ENCODE results near the gene PLXDC2.

The PLXDC2 gene

DNA sequence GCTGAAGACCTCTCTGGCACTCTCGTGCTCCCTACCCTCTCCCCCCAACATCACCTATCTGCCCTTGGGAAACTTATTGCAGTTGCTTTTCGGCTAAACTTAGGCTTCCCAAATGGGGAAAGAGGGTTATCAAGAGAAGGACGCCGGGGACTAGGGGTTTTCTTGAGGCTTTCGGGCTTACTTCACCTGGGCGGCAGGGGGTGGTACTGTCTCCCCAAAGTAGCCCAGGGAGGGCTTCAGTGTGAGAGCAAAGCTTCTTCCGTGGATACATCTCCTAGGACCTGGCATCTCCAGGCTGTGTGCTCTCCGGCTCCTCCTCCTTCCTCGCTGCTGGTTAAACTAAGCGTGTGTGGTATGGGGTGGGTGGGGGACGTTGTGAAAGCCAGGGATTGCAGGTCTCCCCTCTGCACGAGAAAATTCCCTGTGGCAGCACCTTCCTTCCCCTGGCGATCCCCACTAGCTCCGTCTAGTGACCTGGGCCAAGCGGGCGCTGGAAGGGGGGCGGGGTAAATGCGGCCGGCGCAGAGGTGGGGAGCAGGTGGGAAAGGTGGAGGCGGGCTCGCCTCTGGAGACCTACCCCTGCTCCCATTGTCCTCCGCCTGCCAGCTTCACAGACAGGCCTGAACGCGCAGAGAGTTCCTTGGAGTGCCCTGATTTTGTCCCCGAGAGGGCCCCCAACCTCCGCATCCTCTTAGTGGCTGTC lies 1.1 kb downstream of the PLXDC2 start:
- DNase-seq: peak; percentile 65

DNA sequence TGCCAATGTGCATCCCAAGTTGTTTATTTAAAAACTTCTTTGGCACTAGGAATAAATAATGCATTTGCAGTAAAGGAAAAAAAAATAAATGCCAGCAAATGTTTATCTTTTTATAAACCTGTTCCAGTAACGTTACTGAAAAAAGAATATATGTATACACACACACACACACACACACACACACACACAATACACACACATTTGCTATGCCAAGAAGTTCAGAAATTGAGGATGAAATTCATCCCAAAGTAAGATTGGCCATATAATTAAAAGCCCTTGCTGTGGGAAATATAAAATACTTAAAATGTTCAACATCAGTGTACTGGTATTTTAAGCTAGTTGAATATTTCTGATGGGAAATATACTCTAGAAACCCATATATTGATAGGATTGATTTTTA lies 2.6 kb downstream of the PLXDC2 start:
- DNase-seq: no peak

DNA sequence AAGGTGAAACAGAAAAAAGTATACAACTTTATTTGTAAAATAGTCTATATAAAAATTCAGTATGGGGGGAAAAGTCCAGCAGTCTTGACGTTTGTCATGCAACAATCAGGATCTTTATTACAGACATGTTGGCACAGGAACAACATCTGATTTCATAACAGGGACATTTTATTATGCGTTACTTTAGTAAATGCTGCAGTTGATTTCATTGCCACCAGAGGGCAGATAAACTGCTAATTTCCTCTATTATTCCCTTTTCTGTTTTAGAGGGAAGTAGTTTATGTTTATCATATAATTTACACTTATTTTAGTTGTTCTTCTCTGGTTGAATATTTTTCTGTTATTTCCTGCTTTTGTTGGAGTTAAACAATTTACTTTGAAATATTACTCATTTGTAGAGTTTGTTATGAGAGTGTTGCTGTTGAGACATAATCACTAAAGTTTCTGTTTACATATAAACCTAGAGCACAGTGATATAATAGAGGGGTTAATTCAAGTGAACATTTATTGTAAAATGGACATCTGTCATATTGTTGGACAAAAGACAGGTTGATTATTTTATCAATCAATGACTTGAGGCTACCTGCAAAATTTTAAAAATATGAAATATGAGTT lies 3.3 kb downstream of the PLXDC2 start:
- peak; percentile 38 for DNase-seq

DNA sequence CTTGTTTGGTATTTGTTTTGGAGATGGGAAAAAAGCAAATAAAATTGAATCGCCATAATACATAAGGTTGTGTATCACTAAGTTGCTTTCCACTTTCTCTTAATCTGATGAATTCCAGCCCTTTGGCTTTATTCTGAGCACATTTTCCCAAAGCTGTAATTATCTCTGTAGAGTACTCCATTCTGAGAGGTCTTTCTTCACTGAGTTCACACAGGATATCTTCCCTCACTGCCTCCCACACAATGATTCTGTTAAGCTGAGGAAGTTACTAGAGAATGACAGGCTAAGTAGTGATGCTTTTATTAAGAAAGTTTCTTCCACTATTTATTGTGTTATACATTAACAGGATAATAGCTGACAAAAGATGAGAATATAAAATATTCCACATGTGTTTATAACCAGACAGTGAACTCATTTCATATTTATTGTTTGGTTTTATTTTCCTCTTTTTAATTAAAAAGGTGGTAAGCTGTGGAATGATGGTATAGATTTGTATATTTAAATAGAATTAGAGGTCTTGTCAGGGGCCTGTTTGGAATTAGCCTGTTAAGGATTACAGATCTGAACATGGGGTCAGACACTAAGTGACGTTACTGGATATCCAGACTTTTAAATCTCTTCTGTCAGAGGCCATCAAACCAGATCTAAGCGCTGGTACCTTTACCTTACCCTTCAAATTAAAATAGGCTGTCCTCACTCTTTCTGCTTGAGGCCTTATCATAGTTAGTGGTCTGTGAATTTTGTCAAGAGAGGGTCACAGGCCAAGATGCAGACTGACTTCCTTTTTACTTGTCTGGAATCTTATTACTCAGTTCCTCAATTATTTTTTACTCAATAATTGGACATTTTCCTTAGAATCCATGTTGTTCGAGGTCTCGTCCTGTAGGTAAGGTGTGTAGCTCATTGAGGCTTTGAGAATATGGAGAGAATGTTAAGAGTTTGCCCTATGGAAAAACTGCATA lies 8.4 kb downstream of the PLXDC2 start:
- DNase-seq: no peak

DNA sequence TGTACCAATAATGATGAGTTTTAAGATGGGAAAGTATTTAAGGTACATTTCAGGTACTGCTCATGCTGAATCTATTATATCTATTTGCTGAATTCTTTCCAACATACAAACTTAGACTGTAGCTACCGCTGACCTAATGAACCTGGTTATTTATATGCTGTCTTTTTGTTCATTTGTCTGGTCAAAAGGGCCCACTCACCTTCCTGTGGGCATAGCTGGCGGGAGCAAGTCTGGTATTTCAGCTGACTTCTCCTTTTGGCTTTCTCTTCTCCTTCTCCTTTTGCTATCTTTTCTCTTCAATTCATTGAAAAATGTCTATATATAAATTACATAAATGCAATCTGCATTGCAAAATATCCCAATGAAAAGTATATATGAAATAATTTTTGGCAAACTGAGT lies 9.5 kb downstream of the PLXDC2 start:
- no peak for DNase-seq

DNA sequence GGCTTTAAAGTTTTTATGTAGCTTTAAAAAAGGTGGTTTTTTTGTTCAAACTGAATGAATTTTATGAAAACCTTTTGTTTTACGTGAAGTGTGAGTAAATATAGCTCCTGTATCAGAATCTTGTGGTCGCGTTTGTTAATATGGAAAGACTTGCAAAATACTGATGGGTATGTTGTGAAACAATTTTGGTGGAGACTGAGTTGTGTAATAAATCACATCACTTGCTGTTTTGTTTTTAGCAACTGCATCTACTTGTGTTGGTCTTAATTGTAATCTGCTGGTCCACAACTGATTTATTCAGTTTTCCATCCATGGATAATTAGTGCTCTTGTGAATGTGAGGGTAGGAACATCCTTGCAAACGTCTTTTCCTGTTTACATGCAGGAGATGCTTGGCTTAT lies 10.5 kb downstream of the PLXDC2 start:
- no peak for DNase-seq

DNA sequence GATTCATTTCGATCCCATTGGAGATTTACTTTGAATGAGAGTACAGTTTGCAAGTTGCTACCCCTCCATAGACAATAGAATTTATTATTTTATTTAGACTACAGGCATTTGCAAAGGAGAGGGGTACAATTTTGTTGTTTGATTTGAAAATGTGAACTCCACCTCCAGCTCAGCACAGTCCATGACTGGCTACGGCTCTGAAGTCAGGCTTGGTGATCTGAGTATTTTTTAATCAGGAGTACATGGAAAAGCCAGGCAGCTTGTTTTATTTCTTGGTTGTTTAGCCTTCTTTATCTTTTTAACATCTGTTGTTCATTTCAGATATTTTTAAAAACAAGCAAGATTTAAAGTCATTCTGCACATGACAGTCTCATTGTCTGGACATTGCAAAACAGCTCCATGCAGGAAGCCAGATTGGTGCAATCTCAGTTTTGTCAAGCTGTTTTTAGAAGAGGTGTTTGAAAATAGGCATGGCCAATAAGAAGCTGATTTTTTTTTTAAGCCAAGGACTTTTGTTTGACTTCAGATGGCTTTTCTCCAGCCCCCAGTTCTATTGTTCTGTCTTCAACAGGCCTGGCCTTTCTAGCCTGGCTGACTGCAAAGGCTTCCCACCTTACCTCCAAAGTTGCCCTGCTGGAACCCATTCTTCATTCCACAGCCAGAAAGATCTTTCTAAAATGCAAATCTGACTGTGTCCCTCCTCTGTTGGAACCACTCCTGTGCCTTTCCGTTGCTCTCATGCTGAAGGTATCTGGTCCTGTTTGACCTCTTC lies 12.2 kb downstream of the PLXDC2 start:
- DNase-seq: no peak

DNA sequence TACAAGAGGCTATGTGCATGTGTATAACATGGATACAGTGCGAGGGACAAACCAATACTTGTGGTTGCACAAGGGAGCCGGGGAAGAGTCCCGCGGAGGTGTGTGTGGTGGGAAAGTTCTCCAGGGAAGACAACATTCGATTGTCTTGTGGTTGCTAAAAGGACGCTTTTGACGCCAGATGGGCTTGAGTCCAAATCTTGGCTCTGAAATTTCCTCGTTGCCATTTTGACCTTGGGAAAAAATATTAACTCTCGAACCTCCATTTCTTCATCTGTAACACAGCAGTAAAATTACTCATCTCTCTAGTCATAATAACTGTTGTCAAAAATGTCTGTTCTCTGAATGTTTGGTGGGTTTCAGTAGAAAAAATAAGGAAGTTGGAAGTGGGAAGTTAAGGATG lies 16.5 kb downstream of the PLXDC2 start:
- DNase-seq: no peak

DNA sequence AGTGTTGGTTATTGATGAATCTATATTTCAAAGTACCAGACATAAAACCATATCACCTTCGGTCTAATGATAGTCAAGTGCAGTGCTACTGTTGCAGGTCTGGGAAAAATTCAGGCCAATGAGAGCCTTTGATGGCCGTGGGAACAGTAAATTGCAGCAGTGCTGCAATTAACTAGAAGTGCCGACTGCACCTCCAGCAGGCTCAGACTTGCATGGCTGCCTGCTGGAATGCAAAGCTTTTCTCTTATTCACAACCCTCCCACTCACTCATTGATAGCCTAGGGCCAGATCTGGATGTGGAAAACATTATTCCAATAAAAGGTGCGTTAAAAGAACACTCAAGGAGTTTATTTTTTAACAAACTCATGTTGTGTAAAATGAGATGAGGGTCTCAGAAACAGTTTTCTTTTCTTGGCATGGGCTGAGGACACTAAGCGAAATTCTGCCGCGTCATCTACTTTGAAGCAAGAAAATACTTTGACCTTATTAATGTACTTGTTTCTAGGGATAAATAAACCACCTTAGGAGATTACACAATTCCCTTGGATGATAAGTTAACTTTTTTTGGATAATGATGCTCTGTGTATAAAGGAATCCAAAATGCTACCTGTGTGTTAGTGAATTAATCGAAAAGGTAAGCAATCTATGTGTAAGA lies 17.1 kb downstream of the PLXDC2 start:
- no peak for DNase-seq

DNA sequence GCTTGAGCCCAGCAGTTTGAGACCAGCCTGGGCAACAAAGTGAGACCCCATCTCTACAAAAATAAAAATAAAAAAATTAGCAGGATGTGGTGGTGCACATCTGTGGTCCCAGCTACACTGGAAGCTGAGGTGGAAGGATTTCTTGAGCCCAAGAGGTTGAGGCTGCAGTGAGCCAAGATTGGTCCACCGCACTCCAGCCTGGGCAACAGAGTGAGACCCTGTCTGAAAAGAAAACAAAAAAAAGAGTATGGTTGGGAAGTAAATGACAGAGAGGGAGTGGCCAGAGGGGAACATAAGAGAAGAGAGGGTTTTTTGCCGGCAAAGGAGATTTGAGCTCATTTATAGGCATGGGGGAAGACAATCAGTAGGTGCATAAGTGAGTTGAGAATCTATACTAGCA lies 19.7 kb downstream of the PLXDC2 start:
- no peak for DNase-seq

DNA sequence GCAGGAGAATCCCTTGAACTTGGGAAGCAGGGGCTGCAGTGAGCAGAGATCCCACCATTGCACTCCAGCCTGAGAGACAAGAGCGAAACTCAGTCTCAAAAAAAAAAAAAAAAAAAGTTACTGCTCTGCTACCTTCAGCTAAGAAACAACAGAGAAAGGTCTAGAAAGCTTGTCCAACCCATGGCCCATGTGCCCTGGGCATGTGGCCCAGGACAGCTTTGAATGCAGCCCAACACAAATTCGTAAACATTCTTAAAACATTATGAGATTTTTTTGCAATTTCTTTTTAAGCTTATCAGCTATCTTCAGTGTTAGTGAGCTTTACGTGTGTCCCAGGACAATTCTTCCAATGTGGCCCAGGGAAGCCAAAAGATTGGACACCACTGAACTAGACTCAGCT lies 22.9 kb downstream of the PLXDC2 start:
- DNase-seq: no peak

DNA sequence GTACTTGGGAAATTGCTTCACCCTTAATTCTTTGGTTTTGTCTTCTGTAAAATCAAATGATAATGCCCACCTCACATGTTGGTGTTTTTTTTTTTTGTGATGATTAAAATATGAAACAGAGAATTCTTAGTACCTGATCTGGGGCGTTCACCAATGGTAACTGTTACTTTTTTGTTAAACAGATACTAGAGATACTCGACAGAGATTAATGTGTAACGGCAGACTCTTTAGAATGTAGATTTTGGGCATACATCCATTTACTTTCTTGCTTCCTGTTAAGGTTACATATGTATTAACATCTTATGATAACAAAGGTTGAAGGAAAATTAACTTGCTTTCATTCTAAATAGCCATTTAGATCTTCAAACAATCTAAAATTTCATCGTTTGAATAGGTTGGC lies 23.3 kb downstream of the PLXDC2 start:
- DNase-seq: no peak

DNA sequence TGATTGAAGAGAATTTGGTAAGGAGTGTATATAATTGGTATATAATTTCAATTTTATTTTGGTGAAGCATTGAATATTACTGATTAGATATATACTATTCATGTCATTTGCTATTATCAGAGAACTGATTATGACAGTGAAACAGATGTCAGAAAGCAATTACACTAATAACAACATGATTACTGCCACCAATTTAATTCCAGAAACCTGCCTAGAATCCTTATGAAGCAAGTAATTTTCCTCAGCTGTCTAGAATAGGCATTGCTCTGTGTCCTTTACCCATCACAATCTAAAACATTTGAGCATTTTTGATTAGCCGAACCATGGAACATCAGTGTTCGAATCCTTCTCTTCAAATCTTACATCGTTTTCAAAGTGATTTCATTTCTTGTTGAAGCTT lies 24.5 kb downstream of the PLXDC2 start:
- no peak for DNase-seq

DNA sequence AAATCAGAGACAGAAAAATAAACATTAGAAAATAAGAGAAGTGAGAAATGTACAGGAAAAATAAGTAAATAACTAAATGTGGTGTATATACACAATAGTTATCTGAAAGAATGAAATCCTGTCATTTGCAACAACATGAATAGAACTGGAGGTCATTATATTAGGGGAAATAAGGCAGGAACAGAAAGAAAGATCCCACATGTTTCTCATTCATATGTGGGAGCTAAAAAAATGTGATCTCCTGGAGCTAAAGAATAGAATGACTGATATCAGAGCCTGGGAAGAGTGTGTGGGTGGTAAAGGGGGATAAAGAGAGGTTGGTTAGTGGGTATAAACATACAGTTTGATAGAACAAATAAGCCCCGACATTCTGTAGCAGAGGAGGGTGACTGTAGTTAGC lies 27.3 kb downstream of the PLXDC2 start:
- DNase-seq: no peak

DNA sequence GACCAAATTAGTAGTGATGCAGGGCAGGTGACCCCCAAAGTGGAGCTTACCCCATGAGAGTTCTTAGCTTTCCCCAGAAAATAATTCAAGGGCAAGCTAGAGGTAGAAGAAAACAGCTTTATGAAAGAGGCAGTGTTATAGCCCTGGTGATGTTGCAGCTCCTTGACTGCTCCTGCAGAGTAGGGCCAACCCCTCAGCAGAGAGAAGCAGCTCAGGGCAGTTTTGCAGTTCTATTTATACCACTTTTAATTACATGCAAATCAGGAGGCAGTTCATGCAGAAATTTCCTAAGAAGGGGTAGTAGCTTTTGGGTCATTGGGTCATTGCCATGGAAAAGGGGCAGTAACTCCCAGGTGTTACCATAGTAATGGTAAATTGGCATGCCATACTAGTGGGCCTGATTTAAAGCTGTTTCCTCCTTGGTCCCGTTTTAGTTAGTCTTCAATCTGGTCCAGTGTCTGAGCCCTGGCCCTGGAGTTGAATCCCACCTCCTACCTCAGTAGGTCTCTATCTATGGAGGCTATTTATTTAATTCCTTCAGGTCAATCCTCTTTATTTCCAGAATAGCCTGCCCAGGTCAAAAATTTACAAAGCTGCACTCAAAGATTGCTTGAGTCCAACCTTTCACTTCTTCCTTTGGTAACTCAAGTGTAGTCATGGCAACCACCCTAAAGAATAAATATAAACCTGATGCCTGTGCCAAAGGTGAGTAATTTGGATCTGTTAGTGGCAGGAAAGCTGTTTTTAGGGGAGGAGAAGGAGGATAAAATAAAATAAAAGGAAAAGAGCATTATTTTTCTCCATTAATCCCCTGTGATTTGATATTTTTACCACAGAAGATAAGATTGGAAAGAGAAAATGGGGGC lies 29.5 kb downstream of the PLXDC2 start:
- DNase-seq: no peak

DNA sequence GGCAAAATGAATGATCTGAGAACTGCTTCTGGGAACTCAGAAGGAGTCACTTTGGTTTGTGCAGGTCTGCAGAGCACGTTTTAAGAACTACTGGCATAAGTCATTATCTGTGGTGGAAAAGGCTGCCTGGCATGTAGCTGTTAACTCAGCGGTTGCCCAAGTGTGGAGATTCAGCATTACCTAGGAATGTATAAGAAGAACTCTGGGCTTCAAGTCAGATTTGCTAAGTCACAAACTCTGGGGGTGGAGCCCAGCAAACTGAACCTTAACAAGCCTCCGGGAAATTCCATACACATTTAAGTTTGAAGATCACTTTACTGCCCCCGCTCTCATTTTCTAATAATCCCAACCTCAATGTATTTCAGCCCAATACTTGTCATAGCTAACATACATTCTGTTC lies 31.1 kb downstream of the PLXDC2 start:
- no peak for DNase-seq

DNA sequence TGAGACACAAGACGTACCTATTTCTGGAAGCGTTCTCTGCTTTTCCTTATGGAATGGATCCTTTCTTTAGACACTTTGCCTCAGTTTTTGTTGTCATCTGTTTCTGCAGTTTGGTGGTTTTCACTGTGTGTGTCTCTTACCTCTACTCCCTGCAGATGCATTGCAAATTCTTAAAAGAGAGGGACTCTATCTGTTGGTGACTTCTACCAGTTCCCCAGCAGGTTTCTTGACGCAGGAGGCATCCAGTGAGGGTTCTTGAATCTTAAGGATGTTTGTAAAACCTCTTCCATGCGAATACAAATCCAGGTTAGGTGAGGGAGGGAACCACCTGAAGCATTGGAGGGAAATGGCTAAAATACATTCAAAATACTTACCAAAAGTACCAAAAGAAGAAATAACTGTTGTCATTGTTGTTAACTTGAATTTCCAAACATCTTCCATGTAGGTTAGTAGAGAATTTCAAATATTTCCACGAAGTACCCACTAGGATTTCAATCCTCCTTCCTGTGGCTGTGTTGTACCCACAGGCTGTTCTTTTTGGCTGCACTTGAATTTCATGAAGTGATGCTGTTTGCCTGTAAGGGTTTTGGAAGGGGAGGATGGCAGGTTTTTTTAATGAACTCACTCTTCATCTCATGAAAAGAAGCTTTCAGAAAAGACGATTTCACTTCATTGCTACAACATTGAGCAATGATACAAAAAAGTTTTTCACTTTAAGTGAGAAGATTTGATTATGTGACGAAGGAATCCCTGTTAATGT lies 32.2 kb downstream of the PLXDC2 start:
- DNase-seq: no peak

DNA sequence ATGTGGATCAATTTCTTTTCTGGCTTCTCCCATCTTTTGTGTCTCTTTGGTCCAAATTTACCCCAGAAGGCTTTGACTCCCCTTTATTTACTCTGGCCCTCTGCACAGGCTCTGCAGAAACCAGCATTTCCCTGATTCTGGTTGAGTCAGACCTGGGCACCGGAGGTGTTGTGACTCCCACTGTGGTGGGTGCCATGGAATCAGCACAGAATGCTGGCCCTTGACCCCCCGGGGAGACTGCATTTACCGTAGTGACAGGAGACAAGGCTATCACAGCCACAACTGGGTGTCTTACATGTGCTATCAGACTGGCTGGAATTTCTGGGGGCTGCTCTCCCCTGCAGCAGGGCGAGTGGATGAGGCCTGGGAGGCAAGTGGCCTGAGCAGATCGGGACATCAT lies 37.6 kb downstream of the PLXDC2 start:
- DNase-seq: no peak

DNA sequence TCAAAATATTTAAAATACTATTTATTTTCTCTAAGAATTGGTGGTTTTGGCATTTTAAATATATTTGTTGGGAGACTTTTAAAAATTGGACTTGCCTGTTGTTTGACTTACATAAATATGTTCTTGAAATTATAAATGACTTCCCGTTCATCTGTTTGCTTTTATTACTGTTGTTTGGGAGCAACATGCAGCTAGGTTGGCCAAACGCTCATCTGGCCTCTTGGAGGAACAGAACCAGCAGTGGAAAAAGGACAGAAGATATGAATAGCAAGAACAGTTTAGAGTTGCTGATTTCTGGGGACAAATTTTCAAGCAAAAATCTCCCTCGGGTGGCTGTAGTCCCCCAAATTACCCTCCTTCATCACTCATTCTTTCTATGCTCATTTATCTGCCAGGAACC lies 41.6 kb downstream of the PLXDC2 start:
- DNase-seq: no peak

DNA sequence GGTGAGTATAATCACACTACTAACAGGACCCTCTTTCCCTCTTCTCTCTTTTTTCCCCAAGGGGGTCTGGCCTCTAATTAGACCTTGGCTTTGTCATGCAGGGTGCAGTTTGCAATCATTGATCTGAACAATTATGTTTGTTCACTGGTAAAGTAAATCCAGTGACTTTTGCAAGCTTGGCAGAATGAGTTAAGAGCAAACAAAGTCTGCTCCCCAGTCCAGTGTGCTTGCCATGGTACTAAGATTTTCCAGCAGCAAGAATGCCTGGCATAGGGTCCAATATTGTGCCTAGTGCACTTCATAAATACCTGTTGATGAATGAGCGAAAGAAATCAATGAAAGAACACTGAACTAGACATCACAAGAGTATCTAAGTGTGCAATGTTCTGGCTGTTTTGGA lies 43.9 kb downstream of the PLXDC2 start:
- DNase-seq: peak; percentile 37
